Renal pelvis (tissue), 4 donors: ENCODE results near the gene WNT9A. TPM values are rescaled to one million over a fixed set of nuclear protein-coding genes. Genes with fewer than 3 reads are reported as not detected.

Source experiments
- DNase-seq: peaks from one replicate; pipeline ENCODE4 v3.0.0-alpha.2; 2013
- polyA plus RNA-seq, 3 donors: library from polyadenylated mRNA; unstranded; fragments of 120-200 nt; gene quantifications; one replicate each; pipeline ENCODE4 v1.2.1, GENCODE V29; 2013; ENCODE audit not compliant: insufficient read length in 3 of 3

WNT9A gene
- polyA plus RNA-seq, 3 donors, result 1.6 to 1.7 (median 1.6) TPM

DNA sequence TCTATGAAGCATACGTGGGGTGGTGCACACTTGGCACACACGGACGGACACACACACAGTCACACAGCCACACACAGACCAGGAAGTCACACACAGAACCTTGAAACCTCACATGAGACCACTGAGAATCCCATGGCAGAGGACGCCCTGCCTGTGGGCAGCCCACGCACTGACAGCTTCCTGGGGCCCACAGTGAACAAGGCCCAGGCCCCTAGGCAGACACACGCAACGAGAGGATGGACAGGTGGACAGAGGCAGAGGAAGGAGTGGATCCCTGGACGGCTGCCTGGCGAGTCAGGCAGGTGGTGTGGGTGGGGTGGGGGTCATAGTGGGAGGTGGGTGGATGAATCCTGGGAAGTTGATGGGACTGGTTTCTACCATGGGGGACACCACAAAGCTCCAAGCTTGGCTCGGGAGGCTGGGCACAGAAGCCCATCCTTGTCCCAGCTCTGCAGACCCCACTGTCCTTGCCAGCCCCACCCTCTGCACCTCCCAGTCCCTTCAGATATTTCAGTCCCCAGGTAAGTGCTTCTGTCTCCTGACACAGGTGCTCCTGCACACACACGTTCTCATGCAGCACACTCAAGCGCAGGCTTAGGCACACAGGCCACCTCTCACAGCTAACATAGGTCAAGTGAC lies 49.1 kb downstream of the WNT9A start:
- no peak for DNase-seq

DNA sequence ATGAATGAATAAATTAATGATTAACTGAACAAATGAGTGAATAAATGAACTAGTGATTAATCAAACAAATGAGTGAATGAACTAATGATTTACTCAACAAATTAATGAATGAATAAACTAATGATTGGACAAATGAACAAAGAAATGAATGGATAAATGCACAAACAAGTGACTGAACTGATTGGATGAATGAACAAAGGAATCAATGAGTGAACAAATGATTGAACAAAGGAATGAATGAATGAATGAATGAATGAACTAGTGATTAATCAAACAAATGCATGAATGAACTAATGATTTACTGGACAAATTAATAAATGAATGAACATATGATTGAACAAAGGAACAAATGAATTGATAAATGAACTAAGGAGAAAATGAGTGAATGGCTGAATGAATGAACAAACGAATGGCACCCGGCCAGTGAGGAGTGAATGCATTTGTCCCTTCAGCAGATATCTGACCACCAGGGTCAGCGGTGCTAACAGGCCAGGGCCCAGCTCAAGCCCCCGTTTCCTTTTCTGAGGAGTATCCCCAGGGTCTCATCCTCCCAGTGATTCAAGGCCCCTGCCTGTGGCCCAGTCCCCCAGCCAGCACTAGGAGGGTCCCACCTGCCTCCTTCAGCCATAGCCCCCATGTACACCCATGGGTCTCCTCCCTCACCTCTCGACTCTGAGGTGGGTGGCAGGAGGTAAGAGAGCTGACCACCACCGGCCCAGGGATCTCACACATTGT lies 49.9 kb downstream of the WNT9A start:
- no peak for DNase-seq

DNA sequence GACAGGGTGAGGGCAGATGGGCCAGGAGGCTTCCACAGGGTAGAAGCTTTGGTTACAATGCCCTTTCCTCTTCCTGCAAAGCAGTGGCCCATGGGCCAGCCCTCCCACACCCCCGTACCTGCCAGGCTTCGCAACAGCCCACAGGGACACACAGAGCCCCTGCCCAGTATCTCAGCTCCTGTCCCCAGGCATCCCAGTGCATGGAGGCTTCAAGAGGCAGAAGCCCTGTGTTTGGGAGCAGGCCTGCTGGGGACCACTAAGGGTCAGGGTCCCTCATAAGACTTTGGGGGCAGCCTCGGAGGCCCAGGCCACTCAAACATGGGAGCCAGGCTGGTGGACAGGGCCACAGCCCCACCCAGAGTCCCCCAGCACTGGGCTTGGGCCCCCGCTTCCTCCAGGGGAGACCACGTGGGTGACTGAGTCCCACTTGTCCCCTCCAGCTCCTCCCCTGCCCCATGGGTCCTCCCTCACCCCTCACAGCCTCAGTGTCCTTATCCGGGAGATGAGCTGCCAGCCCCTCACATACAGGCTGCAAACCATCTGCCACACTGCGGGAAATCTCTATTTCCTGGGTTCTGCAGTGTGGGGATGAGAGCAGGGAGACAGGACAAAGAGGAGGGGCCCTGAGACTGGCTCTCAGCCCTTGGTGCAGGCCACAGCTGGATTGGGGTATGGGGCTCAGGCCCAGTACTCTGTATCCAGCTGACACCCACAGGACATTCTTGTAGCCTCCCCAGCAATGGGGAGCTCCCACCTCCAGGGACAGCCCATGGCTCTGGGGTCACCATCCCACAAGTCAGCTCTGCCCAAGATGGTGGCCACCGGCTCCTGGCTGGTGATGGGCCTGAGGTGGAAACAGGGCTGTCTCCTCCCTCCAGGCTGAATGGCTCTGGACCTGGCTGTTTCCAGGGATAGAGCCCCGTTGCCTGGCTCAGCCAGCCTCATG lies 50.7 kb downstream of the WNT9A start:
- DNase-seq, result no peak

DNA sequence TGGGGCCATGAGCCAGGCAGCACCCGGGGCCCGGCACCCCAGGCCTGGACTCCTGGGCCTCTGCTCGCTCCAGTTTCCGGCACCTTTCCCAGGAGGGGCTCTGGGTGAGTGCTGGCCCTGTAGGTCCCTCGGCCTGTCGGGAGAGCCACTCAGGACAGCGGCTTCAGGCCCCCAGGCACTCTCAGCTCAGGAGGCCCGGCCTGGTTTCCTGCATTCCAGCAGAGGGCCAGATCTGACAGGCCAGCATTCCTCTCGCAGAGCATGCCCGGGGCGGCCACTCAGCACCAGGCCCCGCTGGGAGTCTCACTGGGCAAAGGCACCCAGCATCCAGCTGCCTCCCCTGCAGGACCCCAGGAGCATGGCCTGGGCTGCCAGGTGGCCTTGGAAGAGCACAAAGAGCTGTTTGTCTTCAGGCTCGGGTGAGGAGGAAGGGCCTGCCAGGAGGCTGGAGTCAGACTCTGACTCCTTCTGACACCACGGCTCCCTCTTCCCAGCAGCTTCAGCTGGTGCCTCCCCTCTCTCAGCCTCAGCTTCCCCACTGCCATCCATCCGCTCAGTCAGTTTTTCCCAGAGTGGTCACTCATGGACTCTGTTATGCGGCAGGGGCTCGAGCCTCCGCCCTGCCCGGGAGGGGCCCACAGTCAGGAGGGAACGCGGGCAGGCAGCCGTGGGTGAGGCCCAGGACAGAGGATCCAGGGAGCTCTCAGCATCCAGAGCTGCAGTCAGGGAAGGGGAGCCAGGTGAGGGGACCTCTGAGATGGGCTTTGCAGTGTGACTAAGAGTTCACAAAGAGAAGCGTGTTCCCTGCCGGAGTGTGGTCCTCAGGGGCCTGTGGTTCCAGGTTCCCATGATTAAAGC lies 51.7 kb downstream of the WNT9A start:
- no peak for DNase-seq

DNA sequence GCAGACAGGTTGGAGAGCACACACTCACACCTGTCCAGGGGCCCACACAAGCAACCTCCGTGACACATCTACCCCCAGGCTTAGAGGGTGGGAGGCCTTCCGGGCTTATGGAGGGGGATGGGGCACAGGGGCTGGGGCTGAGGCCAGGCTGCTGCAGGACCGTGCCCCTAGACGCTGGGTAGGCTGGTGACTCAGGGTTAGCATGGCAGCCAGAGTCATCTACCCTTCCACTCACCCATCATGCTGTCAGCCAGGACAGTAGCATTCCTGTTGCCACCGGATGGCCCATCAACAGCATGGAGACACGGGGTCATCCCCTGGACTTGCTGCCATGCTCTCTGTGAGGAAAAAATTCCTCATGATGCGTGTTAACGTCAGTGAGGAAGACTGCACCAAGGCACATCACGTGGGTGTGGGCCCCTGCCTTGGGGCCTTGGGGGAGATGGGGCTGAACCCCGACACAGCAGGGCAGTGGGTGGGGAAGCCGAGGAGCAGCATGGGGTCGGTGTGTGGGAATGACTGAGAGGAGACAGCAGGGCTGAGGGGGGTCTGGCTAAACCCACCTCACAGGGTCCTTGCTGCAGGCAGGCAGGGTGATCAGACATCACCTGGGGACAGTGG lies 52.8 kb downstream of the WNT9A start:
- DNase-seq, result no peak

DNA sequence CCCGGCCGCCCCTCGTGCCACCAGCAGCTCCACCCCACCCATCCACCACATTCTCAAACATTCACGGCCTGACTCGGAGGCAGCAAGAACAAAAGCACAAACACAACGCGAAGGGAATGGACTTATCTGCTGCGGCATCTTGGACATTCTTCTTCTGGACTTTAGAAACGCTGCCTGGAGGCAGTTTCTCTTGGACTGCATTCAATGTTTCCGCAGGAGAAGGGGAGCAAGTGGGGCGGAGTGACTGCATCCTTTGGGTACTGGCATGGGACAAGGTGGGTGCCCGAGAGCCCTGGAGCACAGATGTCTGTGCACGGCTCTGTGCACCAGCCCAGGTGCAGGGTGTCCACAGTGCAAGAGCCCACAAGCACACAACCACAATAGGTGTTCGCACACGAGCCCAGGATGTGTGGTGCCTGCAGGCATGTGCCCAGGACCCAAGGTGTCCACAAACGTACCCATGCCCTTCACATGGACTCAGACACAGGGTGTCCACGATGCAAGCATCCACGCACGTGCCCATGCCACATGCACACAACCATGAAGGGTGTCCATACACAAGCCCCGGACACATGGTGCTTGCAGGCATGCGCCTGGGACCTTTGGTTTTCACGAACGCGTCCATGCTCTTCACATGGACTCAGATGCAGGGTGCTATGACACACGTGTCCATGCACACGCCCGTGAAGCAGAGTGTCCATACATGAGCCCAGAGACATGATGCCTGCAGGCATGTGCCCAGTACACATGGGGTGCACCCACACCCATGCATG lies 53.6 kb downstream of the WNT9A start:
- no peak for DNase-seq

DNA sequence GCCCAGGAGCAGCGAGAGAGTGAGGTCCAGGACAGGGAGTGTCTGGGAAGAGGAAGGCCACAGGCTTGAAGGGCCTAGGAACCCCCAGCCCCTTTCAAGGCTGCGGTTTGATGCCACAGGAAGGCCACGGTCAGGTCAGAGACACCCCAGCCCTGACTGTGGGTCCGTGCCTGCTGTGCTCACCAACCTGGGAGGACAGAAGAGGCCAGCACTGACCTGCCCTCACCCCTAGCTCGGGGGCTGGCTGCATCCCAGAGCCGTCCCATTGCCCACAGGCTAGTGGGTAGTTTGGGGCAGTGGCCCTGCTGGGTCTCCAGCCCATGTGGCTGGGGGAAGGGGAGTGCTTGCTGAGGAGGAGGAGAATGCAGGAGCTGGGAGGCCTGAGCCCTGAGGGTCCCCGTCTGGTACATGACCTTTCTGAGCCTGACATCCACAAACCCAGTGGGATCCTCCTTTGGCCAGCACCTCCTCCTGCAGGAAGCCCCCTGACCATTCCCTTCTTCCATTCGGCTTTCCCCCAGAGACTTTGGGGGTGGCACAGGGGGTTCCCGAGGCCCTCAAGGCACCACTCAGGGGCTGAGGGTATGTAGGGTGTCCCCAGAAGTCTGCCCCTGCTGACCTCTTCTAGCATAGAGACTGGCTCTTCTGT lies 54.3 kb downstream of the WNT9A start:
- no peak for DNase-seq

DNA sequence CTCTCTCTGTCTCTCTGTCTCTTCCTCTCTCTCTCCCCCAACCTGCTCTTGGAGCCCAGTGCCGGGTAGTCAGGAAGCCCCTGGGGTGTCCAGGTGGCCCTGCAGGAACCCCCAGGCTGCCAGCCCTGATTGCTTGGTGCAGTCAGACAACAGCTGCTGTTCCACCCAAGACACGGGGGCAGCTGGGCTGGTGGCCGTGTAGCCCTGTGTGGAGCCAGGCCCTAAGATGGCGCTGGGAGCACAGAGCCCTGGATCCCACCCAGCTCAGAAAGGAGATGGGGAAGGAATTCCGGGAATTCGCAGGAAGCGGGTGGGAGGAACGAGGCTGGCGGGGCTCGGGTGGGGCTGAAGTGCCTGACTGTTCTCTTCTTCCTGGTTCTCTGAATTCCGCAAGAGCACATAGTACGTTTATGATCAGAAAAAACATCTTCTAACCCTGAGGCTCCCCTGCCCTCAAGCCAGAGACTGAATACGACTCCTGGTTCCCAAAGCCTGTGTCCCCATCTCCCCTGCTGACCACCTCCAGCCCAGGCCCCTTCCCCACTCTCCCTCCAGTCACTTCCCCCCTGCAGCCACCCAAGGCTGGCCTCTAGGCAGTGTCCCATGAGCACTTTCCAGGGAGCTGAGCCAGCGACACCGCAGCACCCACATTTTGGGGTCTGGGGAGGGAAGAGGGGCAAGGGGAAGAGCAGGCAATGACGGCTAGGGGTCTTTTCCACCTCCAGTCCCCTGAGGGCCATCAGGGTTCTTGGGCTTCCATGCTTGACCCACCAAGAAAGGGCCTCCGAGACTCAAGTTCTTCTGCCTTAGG lies 55.0 kb downstream of the WNT9A start:
- no peak for DNase-seq

DNA sequence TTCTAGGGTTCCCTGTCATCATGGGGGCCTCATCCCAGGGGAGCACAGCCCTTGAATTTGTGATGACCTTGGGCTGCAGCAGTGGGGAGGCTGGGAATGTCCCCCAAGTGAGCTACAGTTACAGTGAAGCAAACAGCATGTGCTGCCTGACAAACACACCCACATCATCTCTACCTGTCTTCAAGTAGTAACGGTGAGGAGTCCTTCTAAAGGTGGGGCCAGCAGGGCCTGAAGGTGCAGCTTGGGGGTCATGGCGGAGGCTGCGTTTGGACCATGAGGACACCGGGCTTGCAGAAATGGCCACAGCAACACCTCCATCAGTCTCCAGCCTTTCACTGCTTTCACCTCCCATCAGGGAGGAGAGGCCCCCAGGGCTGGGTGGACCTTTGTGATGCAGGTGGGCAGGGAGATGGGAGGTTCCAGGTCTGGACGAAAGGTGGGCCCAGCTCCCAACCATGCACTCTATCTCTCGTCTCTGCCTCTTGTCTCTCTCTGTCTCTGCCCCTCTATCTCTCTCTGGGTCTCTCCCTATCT lies 55.7 kb downstream of the WNT9A start:
- no peak for DNase-seq

DNA sequence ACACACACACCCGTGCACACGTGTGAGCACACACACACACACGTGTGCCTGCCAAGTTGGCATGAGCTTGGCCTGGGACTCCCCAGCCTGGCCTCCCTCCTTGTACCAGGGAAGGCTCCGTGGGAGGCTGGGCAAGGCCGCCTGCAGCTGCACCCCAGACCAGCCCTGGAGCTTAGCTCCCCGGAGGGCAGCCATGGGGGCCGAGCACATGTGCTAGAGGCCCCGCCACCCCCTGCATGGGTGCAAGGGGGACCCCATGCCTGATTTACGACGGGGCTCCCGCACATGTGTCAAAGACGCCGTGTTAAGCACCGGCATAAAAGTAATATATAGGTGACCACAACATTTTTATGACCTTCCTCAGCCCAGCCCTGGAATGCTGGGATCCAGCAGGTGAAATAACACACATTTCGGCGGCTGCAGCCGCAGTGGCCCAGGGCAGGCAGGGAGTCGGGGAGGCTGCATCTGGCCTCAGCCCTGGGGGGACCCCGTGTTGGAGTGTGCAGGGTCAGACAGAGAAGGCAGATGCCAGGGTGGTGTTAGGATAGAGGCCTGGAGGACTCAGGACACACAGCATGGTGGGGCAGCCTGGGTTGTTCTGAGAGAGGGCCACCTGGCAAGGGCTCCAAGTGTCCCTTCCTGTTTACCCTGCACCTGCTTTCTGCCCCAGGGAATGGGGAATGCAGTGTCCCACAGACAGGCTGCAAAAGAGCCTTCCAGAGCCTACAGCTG lies 56.3 kb downstream of the WNT9A start:
- DNase-seq, result no peak

DNA sequence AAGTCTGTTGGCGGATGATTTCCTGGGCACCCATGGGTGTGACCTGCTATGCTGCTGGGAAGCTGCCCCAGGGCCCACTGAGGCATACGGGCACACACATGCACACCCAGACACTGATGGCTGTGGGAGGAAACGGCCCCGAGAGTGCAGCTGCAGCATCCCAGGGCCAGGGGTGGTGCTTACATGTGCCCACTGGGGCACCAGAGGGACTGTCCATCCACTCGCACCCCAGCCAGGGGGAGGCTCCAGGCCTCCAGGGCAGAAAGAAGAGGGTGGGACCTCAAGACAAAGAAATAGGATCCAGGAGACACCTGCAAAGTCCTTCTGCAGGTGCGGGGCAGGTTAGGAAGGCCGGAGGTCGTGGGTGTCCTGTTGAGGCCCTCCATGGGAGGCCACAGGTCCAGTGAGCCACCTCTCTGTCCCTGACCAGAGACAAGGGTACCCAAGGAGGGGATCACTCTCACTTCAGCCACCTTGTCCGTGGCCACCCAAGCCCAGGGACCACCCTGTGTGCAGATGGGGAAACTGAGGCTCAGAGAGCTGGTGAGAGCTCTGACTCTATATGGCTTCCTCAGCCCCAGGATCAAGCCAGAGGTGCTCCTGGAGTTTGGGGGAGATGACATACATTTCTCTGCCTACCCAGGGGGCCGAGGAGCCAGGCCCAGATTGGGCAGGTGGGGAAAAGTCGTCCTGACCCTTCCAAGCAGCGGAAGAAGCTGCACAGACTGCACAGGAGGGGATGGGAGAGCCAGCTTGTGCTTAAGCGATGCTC lies 57.1 kb downstream of the WNT9A start:
- DNase-seq, result no peak

DNA sequence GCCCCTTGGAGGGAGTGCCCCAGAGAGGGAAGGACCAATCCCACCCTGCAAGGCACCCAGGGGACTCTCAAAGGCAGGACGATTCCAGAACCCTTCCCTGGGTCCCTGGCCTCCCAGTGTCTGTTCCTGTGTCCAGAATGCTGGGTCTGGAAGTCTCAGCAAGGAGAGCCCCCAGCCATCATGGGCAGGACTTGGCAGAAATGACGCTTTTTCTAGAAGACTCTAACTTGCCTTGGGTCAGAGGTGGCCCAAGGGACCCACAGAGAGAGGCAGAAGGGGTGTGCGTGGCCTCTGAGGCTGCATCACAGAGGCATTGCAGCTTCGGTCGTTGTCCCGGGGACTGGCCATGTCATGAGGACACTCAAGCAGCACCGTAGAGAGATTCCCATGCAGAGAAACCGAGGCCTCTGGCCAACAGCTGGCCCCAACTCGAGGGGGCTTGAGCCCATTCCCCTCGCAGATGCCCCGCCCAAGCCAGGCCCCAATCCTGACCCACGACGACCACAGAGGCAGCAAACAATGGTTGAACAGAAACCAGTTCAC lies 57.8 kb downstream of the WNT9A start:
- DNase-seq, result no peak

DNA sequence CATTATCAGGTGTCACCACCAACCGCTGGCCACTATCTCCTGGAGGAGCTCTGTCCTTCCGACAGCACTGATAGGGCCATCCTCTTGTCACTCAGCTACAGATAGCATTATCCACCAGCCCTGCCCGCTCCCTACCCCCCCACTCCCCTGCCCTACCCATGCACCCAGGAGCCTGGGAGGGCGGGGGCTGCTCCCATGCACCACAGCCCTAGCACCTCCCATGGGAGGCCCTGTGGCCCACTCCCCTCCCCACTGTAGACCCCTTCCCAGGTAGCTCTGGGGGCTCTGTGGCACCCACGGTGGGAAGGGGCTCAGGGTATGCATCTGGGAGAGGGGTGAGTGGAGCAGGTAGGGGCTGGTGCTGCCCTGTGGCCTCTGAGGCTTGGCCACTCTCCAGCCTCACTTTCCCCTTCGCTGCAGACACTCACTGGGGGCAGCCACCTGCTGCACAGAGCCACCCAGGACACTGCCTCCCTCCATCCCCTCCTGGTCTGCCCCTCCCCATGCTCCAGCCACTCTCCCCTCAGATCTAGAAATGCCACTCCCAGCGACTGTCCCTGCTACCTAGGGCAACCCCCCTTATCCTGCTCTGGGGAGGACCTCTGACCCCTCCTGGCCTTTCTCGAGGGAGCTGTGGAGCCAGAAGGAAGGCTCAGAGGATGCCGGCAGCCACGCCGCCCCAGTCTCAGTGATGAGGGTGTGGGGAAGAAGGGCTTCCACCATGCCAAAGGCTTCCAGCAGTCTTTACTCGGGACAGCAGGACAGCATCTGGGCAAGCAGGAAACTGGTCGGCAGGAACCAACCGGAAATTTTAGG lies 58.5 kb downstream of the WNT9A start:
- DNase-seq, result no peak

DNA sequence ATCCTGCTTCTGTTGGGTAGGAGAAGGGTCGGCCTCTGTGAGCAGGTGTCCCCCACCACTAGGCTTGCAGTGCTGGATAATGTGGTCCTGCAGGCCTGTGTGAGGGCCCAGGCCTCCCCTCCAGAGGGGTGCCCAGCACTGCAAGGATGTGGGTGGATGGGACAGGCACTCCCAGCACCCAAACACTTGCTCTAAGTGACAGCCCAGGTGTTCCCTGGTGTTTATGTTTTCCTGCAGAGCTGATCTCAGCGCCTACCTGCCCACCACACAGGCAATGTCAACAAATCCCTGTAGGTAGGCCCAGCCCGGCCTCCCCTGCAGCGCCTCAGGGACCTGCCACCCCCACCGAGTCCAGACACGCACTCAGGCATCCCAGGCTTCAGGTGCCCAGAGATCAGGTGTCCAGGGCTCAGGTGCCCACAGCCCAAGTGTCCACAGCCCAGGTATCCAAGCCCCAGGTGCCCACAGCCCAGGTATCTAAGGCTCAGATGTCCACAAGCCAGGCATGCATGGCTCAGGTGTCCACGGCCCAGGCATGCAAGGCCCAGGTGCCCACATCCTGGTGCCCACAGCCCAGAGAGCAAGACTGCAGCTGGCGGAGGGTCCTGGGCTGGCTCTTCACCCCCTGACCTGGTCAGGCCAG lies 59.2 kb downstream of the WNT9A start:
- DNase-seq, result no peak

DNA sequence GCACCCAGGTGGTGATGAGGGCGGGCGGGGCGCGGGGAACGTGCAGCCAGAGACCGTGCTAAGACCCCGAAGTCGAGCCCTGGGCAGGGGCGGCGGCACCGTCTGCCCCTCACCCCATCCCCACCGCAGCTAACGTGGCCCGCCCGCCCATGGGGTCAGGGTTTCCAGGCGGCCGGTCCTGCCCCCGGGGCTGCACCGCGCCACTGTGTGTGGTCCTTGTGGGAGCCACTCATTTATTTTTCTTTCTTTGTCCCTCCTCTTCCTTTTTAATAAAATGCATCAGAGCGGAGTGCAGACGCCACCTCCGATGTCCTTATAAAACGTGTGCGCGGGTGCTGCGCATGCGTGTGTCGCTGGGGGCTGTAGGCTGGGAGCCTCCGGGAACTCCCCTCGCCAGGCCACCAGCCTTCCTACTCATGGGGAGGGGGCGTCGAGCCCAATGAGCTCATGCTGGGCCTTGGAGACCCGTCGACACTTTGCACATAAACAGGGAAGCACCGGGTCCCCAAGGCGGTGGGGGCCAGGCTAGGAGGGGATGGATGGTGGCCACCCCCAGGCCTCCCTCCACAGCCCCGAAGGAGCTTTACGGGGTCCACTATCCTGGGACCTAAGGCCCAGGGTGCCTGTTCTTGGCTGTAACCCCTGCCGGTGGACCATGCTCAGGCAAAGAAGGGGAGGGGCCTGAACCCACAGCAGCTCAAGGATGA lies 59.9 kb downstream of the WNT9A start:
- DNase-seq, result peak; percentile 71
